Activated CD4-positive, alpha-beta T cell treated with anti-CD3 and anti-CD28 coated beads for 4 hours (primary cell): ENCODE data around the gene ITPR3.

Experiments used
- DNase-seq, 2 donors: peaks; one replicate each; pipeline ENCODE4 v3.0.0-alpha.2; 2020

The ITPR3 gene

DNA sequence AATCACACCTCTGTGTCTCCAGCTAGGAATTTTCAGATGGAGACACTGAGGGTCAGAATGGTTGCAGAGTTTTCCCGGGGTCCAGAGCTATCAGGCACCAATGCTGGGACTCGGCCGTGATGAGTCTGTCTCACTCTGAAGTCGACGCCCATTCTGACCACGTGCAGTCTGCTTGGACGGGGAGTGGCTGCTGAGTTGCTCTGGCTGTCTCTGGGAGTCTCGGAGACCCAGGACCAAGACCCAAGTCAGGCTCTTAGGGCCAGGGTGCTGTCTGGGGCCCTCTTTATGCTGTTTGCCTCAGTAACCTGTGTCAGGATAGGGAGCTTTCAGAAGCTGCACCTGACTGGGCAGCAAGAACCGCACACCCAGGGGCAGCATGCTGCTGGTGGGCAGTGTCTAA, 121.0 kb downstream of the ITPR3 start:
- no peak for DNase-seq

- DNase-seq = no peak
Observed at GRCh38 chr6:33742837-33743236, 121.7 kb downstream of the ITPR3 start.

- DNase-seq = peak; percentile 65 to 78
Observed at GRCh38 chr6:33744001-33744848, 123.1 kb downstream of the ITPR3 start.

GRCh38 chr6:33744895-33745546, 123.9 kb downstream of the ITPR3 start:
- no peak for DNase-seq

- no peak for DNase-seq
Observed at GRCh38 chr6:33745548-33745947, 124.4 kb downstream of the ITPR3 start.
